ENCODE measurements around the gene MCC.

- no peak for TF ChIP-seq CTCF (IDR thresholded peaks at IDR 0.05; ENCODE audit: low read depth, low read length, missing input control)
- TF ChIP-seq REST (IDR thresholded peaks at IDR 0.05): no peak
- TF ChIP-seq ATF3 (IDR thresholded peaks at IDR 0.05): no peak
- no peak for TF ChIP-seq EGR1 (IDR thresholded peaks at IDR 0.05; ENCODE audit: low read depth in 2 of 2)
Observed at GRCh38 chr5:113123618-113124017, 364.6 kb downstream of the MCC start.

Data from liver (tissue), 3 donors.